Stimulated activated CD4-positive, alpha-beta T cell treated with anti-CD3 and anti-CD28 coated beads, Interleukin-1b, Interleukin-23, amount 100 ng/mL, for 4 hours (primary cell): ENCODE measurements around the gene SRGAP3.
"Not testable (repeated sequence)": the region's sequence is repeated elsewhere in the genome, so short reads cannot be mapped to it uniquely, and the experiment has no call there.

Source experiments
- DNase-seq, 2 donors: peaks; one replicate each; pipeline ENCODE4 v3.0.0-alpha.2; 2020; ENCODE audit warnings: low read depth in 2 of 2

SRGAP3 gene

DNA sequence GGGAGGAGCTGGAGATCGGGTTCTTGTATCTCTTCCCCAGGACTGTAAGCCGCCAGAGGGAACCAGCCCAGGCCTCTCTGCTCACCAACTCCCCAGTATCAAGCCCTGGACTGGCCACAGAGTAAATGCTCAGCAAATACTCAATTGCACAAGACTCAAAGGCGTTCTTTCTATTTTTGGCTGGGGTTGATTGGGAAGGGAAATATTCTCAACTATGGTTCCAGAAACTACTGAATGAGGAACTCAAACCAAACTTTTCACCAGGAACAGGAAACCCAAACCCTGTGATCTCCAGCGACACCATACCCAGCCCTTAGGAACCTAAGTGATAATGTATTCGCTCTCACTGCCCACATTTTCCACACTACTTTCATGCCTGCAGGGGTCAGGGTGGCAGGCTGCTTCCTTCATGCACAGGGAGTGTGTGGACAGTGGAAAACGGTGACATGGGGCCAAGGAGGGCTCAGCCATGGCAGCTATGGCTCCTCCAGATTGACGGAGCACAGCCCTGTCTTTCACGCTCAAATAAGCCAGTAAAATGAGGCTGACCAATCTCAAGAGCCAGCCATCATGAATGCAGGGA, 161.5 kb downstream of the SRGAP3 start:
- DNase-seq: no peak

DNA sequence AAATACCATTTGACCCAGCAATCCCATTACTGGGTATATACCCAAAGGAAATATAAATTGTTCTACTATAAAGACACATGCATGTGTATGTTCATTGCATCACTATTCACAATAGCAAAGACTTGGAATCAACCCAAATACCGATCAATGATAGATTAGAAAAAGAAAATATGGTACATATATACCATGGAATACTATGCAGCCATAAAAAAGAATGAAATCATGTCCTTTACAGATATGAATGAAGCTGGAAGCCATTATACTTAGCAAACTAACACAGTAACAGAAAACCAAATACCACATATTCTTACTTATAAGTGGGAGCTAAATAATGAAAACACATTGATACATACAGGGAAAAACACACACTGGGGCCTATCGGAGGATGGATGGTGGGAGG, 164.0 kb downstream of the SRGAP3 start:
- not testable (repeated sequence) for DNase-seq

DNA sequence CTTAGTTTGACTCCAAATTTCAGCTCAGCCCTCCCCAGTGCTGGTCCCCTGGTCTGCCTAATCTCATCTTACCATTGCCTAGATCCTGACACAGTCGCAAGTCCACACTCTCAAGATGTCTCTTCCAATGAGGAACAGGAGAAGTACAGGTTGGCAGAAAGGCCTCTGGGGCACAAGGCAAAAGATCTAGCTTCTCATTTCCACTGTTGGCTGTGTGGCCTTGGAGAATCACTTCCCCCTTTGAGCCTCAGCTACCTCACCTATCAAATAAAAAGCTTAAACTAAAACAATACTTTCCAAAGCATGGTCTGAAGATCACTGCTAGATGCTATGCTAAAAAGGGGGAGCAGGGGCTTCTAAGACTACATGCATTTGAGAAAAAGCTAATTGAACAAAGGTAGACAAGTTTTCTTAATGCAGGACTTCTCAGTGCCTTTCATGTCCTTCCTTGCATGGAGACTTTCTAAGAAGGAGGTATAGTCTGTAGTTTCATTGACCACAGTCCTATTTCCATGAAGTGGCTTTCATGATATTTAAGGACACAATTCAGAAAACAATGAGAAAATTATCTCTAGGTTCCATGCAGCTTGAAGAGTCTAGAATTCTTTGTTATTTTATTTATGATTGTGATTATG, 168.1 kb downstream of the SRGAP3 start:
- no peak for DNase-seq

DNA sequence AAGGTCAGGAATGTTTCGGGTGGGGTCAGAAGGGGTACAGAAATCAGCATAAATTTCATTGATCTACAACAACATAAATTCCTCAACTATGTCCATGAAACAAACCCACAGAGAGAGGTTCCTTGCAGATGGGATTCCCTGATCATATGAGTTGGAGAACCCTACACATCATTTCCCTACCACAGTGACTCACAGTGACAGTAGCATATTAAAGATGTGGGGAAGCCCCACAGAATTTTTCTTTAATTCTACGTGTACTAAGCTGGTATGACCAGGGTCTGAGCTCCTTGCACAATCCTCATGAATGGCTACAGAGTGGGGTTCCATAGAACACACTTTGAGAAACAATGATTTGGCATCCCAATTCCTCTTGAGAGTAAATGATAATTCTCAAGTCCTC, 169.3 kb downstream of the SRGAP3 start:
- DNase-seq: no peak

DNA sequence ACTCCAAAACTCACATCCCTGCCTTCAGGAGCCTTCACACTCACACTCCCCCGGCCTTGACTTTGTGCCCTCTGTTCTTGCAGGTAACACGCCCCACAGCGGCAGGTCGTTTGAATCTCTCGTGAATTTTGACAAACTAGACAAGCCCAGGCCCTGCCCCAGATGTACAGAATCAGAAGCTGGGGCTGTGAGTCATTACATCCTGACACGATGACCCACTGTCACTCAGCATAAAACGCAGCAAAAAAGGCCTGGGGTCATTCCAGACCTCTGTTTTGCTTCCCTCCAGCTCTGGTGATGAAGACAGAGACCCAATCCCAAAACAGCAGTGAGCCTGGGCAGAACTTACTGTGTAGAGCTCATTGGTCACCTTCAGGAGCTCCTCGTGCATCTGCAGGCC, 169.8 kb downstream of the SRGAP3 start:
- DNase-seq: no peak

GRCh38 chr3:9078561-9079240, 170.7 kb downstream of the SRGAP3 start:
- no peak for DNase-seq

DNA sequence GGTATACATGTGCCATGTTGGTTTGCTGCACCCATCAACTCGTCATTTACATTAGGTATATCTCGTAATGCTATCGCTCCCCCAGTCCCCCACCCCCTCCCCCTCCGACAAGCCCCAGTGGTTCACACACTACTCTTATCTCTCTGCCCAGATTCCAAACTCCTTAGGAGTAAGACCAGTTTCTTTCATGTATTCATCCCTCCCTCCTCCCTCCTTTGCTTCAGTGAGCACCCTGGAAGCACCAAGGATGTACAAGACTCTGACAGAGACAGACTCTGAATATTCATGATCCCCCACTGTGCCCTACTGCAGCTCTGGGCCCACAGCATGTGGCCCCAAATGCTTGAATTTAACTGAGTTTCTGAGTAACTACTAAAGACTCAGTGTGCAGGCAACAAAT, 172.4 kb downstream of the SRGAP3 start:
- no peak for DNase-seq

DNA sequence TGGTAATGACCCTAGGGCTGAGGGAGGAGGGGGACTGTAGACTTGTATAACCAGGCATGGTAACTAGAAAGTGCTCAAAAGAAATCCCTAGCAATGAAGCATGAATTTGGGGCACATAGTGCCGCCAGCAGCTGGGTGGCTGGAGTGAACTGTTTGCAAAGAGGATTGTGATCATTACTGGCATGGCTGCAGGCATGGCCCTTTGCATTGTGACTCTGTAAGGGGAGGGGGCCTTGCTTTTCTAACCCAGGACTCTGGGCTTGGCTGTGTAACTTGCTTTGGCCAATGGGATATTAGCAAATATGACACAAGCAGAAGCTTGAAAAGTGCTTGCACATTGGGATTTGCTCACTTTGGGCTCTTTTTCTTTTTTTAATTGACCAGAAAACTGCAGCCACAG, 173.7 kb downstream of the SRGAP3 start:
- no peak for DNase-seq

DNA sequence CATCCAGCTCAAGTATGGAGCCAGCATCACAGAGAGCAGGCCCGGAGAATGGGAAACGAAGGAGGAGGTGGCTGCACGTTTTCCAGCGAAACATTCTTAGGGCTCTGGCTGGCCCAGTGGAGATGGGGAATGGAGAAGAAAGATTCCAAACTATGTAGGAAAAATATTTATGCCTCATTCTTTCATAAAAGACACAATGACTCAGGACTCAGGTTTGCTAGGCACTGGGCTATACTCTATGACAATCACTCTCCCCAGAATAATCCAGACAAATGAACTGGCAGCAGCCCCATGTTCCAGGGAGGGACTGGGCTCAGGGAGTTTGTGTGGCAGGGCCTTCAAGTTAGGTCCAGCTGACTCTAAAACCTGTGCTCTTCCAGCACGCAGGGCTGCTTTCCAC, 175.4 kb downstream of the SRGAP3 start:
- no peak for DNase-seq

DNA sequence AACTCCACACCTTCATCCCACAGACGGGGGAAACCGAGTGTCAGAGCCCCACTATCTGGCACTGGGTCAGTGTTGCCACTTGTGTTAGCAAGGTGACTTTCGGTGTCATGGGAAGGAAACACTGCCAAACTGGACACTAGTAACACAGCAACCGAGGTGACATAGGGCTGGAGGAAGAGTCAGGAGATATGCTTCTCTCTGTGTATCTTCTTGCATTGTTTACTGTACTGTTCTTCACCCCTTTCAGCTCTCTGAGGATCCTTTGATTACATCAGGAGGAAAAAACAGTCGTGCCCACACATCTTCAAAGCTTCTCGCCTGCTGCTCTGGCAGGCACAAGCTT, 176.8 kb downstream of the SRGAP3 start:
- no peak for DNase-seq

DNA sequence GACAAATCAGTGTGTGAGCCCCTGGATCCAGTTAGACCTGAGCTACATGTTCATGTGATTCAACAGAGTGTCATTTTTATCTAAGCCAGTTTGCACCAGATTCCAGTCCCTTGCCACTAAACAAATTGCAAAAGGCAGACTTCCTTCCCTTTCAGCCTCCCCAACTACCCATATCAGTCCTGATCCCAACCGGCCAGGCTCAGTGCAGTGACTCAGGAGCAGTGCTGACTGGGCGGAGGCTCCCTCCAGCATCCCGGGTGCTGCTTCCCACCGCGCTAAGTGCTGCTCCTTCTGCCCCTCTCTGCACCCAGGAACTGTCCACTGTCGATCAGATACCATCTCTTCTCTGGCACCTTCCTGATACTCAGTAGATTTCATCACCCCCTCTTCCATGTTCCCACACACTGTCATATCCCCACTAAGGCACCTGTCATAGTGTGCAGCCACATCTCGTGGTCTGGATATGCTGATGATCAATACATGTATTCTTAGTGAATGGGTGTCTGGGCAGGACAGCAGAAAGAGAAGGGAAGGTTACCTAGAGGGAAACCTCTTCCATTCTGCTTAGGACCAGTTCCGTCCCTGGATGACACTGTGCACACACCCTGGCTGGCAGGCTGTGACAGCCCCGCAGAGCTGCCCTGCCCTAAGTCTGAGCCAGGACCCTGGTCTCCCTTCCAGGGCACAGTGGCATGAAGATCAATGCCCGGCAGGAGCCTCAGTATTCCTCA, 177.3 kb downstream of the SRGAP3 start:
- DNase-seq: no peak

DNA sequence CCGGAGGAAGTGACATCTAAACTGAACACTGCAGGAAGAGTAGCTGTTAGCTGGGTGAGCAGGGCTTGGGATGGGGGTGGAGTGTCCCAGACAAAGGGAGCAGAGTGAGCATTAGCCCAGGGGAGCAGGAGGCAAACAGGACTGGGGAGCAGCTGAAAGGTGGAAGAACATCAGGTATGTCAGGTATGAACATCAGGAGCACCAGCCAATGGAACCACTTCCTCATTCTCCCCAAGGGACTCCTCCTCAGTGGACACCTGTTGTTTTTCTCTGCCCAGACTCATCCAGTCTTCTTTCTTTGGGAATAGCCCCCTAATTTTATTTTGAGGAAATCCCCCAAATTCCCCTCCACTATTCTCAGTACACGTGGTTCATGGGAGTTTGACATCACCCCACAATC, 178.5 kb downstream of the SRGAP3 start:
- DNase-seq: no peak

GRCh38 chr3:9069971-9070370, 179.5 kb downstream of the SRGAP3 start:
- no peak for DNase-seq

- DNase-seq: no peak
Observed at GRCh38 chr3:9068051-9068450, 181.4 kb downstream of the SRGAP3 start.

DNA sequence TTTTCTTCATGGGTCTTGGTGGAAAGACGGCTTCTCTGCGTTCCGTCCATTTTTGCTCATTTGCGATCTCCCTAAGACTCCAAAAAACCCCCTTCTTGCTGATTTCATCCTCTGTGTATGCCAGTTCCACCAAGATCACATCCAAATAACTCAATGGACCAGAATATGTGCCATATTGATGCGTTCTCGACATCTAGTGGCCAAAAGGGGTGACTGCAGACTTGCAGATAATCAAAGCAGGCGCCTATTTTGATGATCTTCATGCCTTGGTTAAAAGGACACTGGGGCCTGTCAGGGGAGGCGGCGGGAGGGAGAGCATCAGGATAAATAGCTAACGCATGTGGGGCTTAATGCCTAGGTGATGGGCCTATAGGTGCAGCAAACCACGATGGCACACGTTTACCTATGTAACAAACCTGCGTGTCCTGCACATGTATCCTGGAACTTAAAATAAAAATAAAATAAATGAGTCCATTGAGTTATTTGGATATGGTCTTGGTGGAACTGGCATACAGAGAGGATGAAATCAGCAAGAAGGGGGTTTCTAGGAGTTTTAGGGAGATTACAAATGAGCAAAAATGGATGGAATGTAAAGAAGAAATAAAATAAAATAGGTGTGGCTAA, 182.0 kb downstream of the SRGAP3 start:
- no peak for DNase-seq

- no peak for DNase-seq
Observed at GRCh38 chr3:9066775-9067174, 182.7 kb downstream of the SRGAP3 start.

GRCh38 chr3:9066141-9066540, 183.3 kb downstream of the SRGAP3 start:
- no peak for DNase-seq

GRCh38 chr3:9064850-9065249, 184.6 kb downstream of the SRGAP3 start:
- DNase-seq: no peak

DNA sequence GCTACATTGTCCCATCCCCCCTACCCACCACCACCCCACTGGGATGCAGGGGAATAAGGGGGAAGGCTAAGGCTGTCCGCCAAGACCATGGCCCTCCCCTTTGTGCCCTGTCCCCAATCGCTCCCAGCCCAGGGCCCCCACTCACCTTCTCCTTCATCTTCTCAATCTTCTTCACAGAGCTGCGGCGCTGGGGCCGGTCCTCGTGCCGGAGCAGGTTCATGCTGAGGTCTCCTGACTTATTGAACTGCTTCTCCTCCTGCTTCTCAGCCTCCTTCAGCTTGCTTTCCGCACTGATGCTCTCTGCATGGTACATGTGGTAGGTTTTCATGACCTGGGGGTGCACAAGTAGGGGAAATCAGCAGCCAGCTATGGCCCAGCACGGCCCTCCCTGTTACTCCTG, 185.2 kb downstream of the SRGAP3 start:
- no peak for DNase-seq

- DNase-seq: no peak
Observed at GRCh38 chr3:9062570-9062969, 186.9 kb downstream of the SRGAP3 start.

DNA sequence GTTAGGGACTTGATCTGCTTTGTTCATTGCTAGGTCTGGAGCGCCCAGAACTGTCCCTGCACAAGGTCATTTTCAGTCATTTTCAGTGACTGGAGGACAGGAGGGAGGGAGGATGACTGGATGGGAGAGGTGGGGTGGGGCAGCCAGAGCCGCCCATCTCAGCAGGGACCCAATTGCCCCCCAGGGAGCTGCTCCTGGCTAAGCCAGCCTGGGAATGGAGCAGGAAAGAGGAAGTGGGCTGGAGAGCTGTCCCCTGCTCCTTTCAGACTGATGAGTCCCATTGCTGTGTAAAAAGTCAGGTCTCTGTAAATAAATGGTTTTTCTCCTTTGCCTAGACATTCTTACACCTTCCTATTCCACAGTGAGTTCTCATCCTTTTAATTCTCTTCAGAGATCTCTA, 187.8 kb downstream of the SRGAP3 start:
- DNase-seq: no peak
